K562 (cell line): ENCODE data around the gene SLC5A3. TPM values are rescaled to one million over a fixed set of nuclear protein-coding genes. Genes with fewer than 3 reads are reported as not detected.

Experiments used
- ATAC-seq: fragments of 200-7000 bp; cut with Tn5 transposase; 3 replicates; pipeline ENCODE4 v1.9.1; 2020; ENCODE audit warnings: moderate library complexity
- BruUV-seq: library from RNA; stranded (reverse); fragments of 400-500 nt; replicated peaks from 2 replicates; lab custom pipeline; 2021; lab: Mats Ljungman, UMichigan
- CTCF ChIA-PET: fragments of 300-600 bp; formaldehyde crosslinking; extraction: SDS; loops from one replicate; lab custom pipeline; 2021; ENCODE audit warnings: low intra/inter-chr PET ratio; lab: Yijun Ruan, JAX
- POLR2A ChIA-PET: fragments of 300-600, 350-650 bp; sonication (Branson Sonifier 250); formaldehyde crosslinking; extraction: SDS; loops from one replicate; lab custom pipeline; 2021; ENCODE audit warnings: antibody characterized with exemption, inconsistent platforms; lab: Yijun Ruan, JAX
- DNase-seq, 4 experiments: peaks; one replicate each; pipeline versions ENCODE4 v3.0.0 to v3.0.0-alpha.2; 2011 to 2018; ENCODE audit warnings: low spot score in 3 of 4, mixed read lengths in 3 of 4; ENCODE audit errors: extremely low read depth in 1 of 4
- FAIRE-seq: peaks from 2 replicates; lab custom pipeline; 2011; peaks lifted over from hg19 to GRCh38; lab: Jason Lieb, UNC
- H2AFZ ChIP-seq: 2 replicates; pipeline ENCODE4 v1.6.0; 2011; ENCODE audit warnings: low read depth, low read length, control low read depth, inconsistent platforms
- H3K27ac ChIP-seq: fragments of 200-600 bp; 3 replicates; pipeline ENCODE4 v1.8.0; 2011; ENCODE audit warnings: low read depth, mild to moderate bottlenecking, control low read depth, inconsistent platforms, low read length, moderate library complexity, mixed read lengths; ENCODE audit errors: extremely low read depth
- H3K27me3 ChIP-seq, 2 experiments: fragments of 300-600 bp in 1 of 2; 2 replicates in 1 of 2; 3 replicates in 1 of 2; pipeline versions ENCODE4 v1.6.0 to v1.8.0; 2011; ENCODE audit warnings: inconsistent platforms in 2 of 2, low read length in 2 of 2, mild to moderate bottlenecking in 1 of 2, mixed read lengths in 1 of 2, moderate library complexity in 1 of 2; ENCODE audit not compliant: control insufficient read depth in 2 of 2, insufficient read depth in 2 of 2
- H3K36me3 ChIP-seq: fragments of 300-600 bp; 3 replicates; pipeline ENCODE4 v1.8.0; 2011; ENCODE audit warnings: mild to moderate bottlenecking, low read length, inconsistent platforms; ENCODE audit not compliant: control insufficient read depth, insufficient read depth
- H3K4me1 ChIP-seq, 2 experiments: fragments of 200-600 bp in 1 of 2; replicated peaks in 1 of 2; 2 replicates in 1 of 2; 3 replicates in 1 of 2; pipeline versions ENCODE4 v1.5.1 to v1.8.0; 2011; ENCODE audit warnings: inconsistent platforms in 2 of 2, low read length in 2 of 2, mild to moderate bottlenecking in 1 of 2, mixed read lengths in 1 of 2, moderate library complexity in 1 of 2; ENCODE audit not compliant: control insufficient read depth in 2 of 2, insufficient read depth in 2 of 2
- H3K4me2 ChIP-seq: 2 replicates; pipeline ENCODE4 v1.6.1; 2011; ENCODE audit warnings: low read length, control low read depth, inconsistent platforms, mixed read lengths; ENCODE audit not compliant: insufficient read depth
- H3K4me3 ChIP-seq: fragments of 200-600 bp; sonication (generic), shearing (Covaris generic); 2 replicates; pipeline ENCODE4 v1.5.1; 2016; ENCODE audit warnings: control low read depth, inconsistent platforms
- H3K79me2 ChIP-seq: fragments of 200-600 bp; 3 replicates; pipeline ENCODE4 v1.8.0; 2011; ENCODE audit warnings: low read length, inconsistent platforms; ENCODE audit not compliant: control insufficient read depth, insufficient read depth
- H3K9ac ChIP-seq, 2 experiments: 2 replicates each; pipeline versions ENCODE4 v1.6.0 to v1.6.1; 2011; ENCODE audit warnings: low read depth in 2 of 2, low read length in 2 of 2, control low read depth in 1 of 2, inconsistent platforms in 1 of 2, mild to moderate bottlenecking in 1 of 2, mixed read lengths in 1 of 2; ENCODE audit not compliant: insufficient read depth in 1 of 2
- H3K9me1 ChIP-seq: one replicate; pipeline ENCODE4 v1.6.0; 2011; ENCODE audit warnings: inconsistent platforms, mild to moderate bottlenecking, low read length, moderate library complexity; ENCODE audit not compliant: control insufficient read depth, insufficient read depth
- H3K9me3 ChIP-seq: replicated peaks from 2 replicates; pipeline ENCODE4 v1.5.1; 2011; ENCODE audit warnings: low read depth, low read length, inconsistent platforms; ENCODE audit not compliant: control insufficient read depth, insufficient read depth
- H4K20me1 ChIP-seq: replicated peaks from 2 replicates; pipeline ENCODE4 v1.6.1; 2011; ENCODE audit warnings: low read length, inconsistent platforms, mixed read lengths; ENCODE audit not compliant: control insufficient read depth, insufficient read depth
- COPS2 ChIP-seq: fragments of 450-650 bp; conservative IDR thresholded peaks from 2 replicates; pipeline ENCODE4 v1.6.1; 2016; ENCODE audit warnings: mild to moderate bottlenecking, moderate library complexity
- ELK1 ChIP-seq: sonication (generic); formaldehyde crosslinking; IDR thresholded peaks from 2 replicates; pipeline ENCODE4 v1.8.1; 2022; ENCODE audit warnings: missing genetic modification reagents
- KDM1A ChIP-seq, 2 experiments: fragments of 450-650 bp; IDR thresholded peaks; 2 replicates each; pipeline ENCODE4 v1.6.1; 2016; ENCODE audit warnings: mild to moderate bottlenecking in 2 of 2
- PCBP2 ChIP-seq: fragments of 200-400 bp; formaldehyde crosslinking; IDR thresholded peaks from 2 replicates; pipeline ENCODE4 v1.6.1; 2018; ENCODE audit warnings: low read length, low read depth, mild to moderate bottlenecking, moderate library complexity; ENCODE audit not compliant: poor library complexity, severe bottlenecking
- SMARCA5 ChIP-seq: fragments of 450-650 bp; IDR thresholded peaks from 2 replicates; pipeline ENCODE4 v1.6.1; 2016
- SMARCE1 ChIP-seq: fragments of 450-650 bp; IDR thresholded peaks from 2 replicates; pipeline ENCODE4 v1.7.1; 2016; ENCODE audit warnings: mild to moderate bottlenecking
- SRSF1 ChIP-seq: fragments of 200-400 bp; formaldehyde crosslinking; IDR thresholded peaks from 2 replicates; pipeline ENCODE4 v1.6.1; 2017; ENCODE audit warnings: mild to moderate bottlenecking, low read depth, low read length, moderate library complexity
- TCF7L2 ChIP-seq: fragments of 150-350 bp; IDR thresholded peaks from 2 replicates; pipeline ENCODE4 v1.6.1; 2016; ENCODE audit warnings: low read depth, mild to moderate bottlenecking, low read length, moderate library complexity
- UBTF ChIP-seq, 2 experiments: IDR thresholded peaks; 2 replicates each; pipeline ENCODE4 v1.6.1; 2012; ENCODE audit warnings: improper control_type of control experiment in 2 of 2, low read depth in 2 of 2, low read length in 2 of 2, borderline replicate concordance in 1 of 2
- ZNF146 ChIP-seq: IDR thresholded peaks from one replicate; pipeline ENCODE4 v1.6.1; 2018; ENCODE audit warnings: missing compliant biosample characterization; ENCODE audit not compliant: unreplicated experiment
- ZNF655 ChIP-seq: fragments of 250-450 bp; sonication (Bioruptor Pico); IDR thresholded peaks from 2 replicates; pipeline ENCODE4 v1.5.0; 2021
- ZNF77 ChIP-seq: fragments of 250-450 bp; sonication (Bioruptor Pico); IDR thresholded peaks from 2 replicates; pipeline ENCODE4 v1.5.0; 2020
- WGBS: fragments of 100-300 bp; shearing (Covaris generic); methylation state at CpG from one replicate; pipeline ENCODE4 v1.1.6; 2016; ENCODE audit warnings: low coverage, mixed read lengths; ENCODE audit not compliant: insufficient coverage; ENCODE audit errors: missing lambda C conversion rate; 5-methylcytosine and 5-hydroxymethylcytosine counted together
- in situ Hi-C: fragments of 300-500 bp; cut with MboI; formaldehyde crosslinking; loops from 4 replicates; pipeline ENCODE4 v1.15.0; 2018; ENCODE audit warnings: inconsistent platforms, mixed read lengths
- intact Hi-C: fragments of 100-400 bp; cut with micrococcal nuclease; formaldehyde crosslinking; loops from 2 replicates; pipeline ENCODE4 v1.14.2; 2022
- polyA plus RNA-seq, 8 experiments: library from polyadenylated mRNA; depleted of rRNA in 4 of 8; stranded (reverse) in 5 of 8; unstranded in 3 of 8; fragments of >200 nt; fragmentation: Nextera tagmentation in 2 of 8; fragmentation: Illumina TruSeq in 1 of 8; extraction: Ambion mirVana in 2 of 8; extraction: Trizol in 1 of 8; gene quantifications; 2 replicates each; pipeline versions ENCODE4 v1.2.1 to v1.2.3, GENCODE V29; 2011 to 2014; ENCODE audit warnings: inconsistent platforms in 1 of 8, missing spikeins in 1 of 8
- total RNA-seq, 7 experiments: library from RNA; depleted of rRNA in 6 of 7; stranded (reverse); fragments of >200 nt in 6 of 7; fragmentation: Illumina TruSeq in 2 of 7; extraction: Trizol in 2 of 7; gene quantifications; 2 replicates each; pipeline versions ENCODE4 v1.2.1 to v1.2.3, GENCODE V29; 2011 to 2021; ENCODE audit warnings: low replicate concordance in 1 of 7
- TF ChIP-seq, protein P1 (sequence below): sonication (generic); formaldehyde crosslinking; IDR thresholded peaks from 2 replicates; pipeline ENCODE4 v1.8.1; 2023; ENCODE audit warnings: mild to moderate bottlenecking, missing genetic modification reagents
- TF ChIP-seq, protein P2 (sequence below): fragments of 250-450 bp; sonication (Bioruptor Pico); IDR thresholded peaks from 2 replicates; pipeline ENCODE4 v1.5.0; 2020; ENCODE audit warnings: mild to moderate bottlenecking

The SLC5A3 gene
- total and polyA plus RNA-seq, 9 of the 15 experiments (the other 6 are each of a cell fraction or from before 2014, with no cell fraction given), result 2.9 to 20.6 (median 9.0) TPM

DNA sequence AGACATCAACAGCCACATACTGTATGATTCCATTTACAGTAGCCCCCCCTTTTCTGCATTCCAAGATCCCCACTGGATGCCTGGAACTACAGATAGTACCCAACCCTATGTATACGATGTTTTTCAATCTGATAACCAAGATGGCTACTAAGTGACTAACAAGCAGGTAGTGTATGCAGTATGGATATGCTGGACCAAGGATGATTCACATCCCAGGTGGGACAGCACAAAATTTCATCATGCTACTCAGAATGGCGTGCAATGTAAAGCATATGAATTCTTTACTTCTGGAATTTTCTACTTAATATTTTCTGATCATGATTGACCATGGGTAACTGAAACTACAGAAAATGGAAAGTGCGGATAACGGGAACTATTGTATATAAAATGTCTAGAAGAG is 30.0 kb upstream of the SLC5A3 start (continued):
- no peak for TF ChIP-seq UBTF (IDR thresholded peaks at IDR 0.05; ENCODE audit: borderline replicate concordance in 1 of 2, low read depth in 2 of 2, low read length in 2 of 2)

DNA sequence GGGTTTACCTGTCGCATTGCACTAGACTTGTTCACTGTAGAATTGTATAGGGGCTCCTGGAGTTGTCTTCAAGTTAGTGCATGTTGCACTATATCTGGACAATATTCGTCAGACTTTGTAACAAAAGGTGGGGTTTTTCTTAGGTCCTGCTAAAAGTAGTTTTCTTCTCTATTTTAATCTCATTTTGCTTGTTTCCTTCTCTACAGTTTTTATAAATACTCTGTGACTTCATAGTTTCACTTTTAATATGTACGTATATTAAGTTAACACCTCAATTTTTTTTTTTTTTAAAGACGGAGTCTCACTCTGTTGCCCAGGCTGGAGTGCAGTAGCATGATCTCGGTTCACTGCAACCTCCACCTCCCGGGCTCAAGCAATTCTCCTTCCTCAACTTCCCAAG is 26.5 kb upstream of the SLC5A3 start:
- H4K20me1 ChIP-seq, result no peaks in the 10 kb centered on the region
- no peaks in the 10 kb centered on the region; a peak in 1 of 5 replicates for H3K4me1 ChIP-seq
- no peak overlapping the region for H3K9ac ChIP-seq
- 28% methylated on average over 5 of the region's 6 CpGs for WGBS
- no peak for FAIRE-seq
- no peak for ATAC-seq
- no peak overlapping the region for H2AFZ ChIP-seq
- ChIA-PET CTCF (no interaction called here), POLR2A (no interaction called here)
- intact Hi-C loops, result no loop called here
- no peak for DNase-seq
- no peak overlapping the region for H3K4me3 ChIP-seq
- no peaks in the 10 kb centered on the region for H3K9me3 ChIP-seq
- H3K27me3 ChIP-seq, result peaks cover 0 to 6% of the 10 kb centered on the region in 2 experiments; a peak in 1 of 5 replicates
- no peak overlapping the region for H3K4me2 ChIP-seq
- no peak overlapping the region for H3K27ac ChIP-seq
- H3K36me3 ChIP-seq, result no peaks in the 10 kb centered on the region
- H3K9me1 ChIP-seq, result no peaks in the 10 kb centered on the region
- BruUV-seq, result no TSS peak
- H3K79me2 ChIP-seq, result no peaks in the 10 kb centered on the region
- in situ Hi-C loops, result no loop called here
- no peak for TF ChIP-seq ZNF77
- no peak for TF ChIP-seq TCF7L2
- TF ChIP-seq, protein P1, sequence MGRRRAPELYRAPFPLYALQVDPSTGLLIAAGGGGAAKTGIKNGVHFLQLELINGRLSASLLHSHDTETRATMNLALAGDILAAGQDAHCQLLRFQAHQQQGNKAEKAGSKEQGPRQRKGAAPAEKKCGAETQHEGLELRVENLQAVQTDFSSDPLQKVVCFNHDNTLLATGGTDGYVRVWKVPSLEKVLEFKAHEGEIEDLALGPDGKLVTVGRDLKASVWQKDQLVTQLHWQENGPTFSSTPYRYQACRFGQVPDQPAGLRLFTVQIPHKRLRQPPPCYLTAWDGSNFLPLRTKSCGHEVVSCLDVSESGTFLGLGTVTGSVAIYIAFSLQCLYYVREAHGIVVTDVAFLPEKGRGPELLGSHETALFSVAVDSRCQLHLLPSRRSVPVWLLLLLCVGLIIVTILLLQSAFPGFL (CRISPR knock-in tag), result no peak
- no peak for TF ChIP-seq ZNF146 (CRISPR knock-in tag)
- TF ChIP-seq SMARCA5, result no peak
- TF ChIP-seq COPS2, result no peak
- no peak for TF ChIP-seq PCBP2
- no peak for TF ChIP-seq ZNF655 (CRISPR knock-in tag)
- TF ChIP-seq SRSF1, result no peak
- TF ChIP-seq ELK1 (CRISPR knock-in tag), result no peak
- TF ChIP-seq KDM1A (IDR thresholded peaks at IDR 0.05), result no peak
- TF ChIP-seq SMARCE1, result no peak
- TF ChIP-seq, protein P2, sequence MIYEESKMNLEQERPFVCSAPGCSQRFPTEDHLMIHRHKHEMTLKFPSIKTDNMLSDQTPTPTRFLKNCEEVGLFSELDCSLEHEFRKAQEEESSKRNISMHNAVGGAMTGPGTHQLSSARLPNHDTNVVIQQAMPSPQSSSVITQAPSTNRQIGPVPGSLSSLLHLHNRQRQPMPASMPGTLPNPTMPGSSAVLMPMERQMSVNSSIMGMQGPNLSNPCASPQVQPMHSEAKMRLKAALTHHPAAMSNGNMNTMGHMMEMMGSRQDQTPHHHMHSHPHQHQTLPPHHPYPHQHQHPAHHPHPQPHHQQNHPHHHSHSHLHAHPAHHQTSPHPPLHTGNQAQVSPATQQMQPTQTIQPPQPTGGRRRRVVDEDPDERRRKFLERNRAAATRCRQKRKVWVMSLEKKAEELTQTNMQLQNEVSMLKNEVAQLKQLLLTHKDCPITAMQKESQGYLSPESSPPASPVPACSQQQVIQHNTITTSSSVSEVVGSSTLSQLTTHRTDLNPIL (CRISPR knock-in tag), result no peak
